Head of caudate nucleus (tissue), 42 donors: ENCODE data around the gene CDPF1.

Source experiments
- DNase-seq, 42 donors: peaks; one replicate each; pipeline versions ENCODE4 v3.0.0 to v3.0.0-alpha.2; 2020 to 2021; ENCODE audit warnings: mixed read lengths in 7 of 42
- intact Hi-C: fragments of 100-400 bp; cut with DNase I; formaldehyde crosslinking; loops from one replicate; pipeline ENCODE4 v1.15.0; 2022

Gene CDPF1

DNA sequence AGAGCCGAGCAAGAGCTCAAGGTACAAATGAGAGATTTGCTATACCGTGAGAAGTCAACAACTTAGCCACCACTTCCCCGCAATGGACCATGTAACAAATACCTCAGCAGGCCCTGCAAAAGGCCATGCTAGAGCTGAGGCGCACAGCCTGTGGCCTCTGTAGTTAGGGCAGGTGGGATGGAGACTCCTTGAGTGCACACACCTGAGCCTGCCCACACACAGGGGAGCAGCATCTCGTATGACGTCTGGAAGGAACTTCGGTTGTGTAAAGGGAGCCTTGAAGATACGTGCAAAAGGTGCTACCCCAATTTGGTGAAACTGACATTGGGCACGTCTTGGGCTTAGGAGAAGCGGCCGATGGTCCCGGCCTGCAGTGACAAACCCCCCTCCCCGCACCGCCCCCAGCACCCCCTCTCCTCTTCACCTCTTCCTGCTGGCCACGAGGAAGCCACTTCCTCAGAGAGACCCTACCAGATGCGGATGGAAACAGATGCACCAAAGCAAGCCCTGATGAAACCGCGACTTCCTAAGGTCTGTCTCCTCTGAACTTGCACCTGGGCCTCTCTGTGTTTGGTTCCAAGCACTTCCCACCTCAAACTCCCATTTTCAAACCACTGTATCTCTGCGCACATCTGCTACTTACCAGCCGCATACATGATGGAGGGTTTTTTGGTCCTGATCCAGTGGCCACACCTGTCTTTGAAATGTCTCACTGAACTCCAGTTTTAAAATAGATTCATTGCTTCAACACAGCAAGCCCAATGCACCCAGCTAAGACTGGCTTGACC, 10.6 kb downstream of the CDPF1 start:
- intact Hi-C loops: loop anchor here (10.0 kb wide), 1 partner anchor 95 kb away; no protein-coding TSS in a partner anchor
- peak in 1 of 42 donors; percentile 12 for DNase-seq

- DNase-seq: peak in 37 of 42 donors; percentile 17 to 75 (median 51)
Measured at GRCh38 chr22:46238541-46238940, 11.6 kb downstream of the CDPF1 start.

GRCh38 chr22:46237453-46238124, 12.5 kb downstream of the CDPF1 start:
- intact Hi-C loops: no loop called here
- DNase-seq: peak in 5 of 42 donors; percentile 16 to 55 (median 34)

More at GRCh38 chr22:46238541-46238940, 11.6 kb downstream of the CDPF1 start:
- intact Hi-C loops: no loop called here

- intact Hi-C loops: no loop called here
- peak in 1 of 42 donors; percentile 22 for DNase-seq
Measured at GRCh38 chr22:46234969-46235368, 15.1 kb downstream of the CDPF1 start.

DNA sequence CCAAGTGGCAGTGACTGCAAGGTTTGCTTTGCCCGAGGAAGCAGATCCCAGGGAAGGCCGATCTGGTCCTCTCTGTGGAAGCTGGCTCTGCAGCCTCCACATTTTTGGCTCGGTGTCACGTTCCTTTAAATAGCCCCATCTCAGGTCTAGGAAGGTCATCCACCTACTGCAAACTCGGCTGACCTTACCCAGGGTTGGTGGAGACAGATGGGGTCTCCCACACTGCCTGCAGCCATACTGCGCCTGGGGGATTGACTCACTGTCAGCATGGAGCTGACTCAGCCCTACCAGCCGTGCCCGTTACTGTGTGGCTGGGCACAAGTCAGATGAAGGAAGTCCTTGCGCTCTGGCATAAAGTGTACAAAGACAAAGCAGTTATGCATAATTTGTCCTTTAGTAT, 16.9 kb downstream of the CDPF1 start:
- intact Hi-C loops: no loop called here
- DNase-seq: peak in 30 of 42 donors; percentile 12 to 77 (median 49)

DNA sequence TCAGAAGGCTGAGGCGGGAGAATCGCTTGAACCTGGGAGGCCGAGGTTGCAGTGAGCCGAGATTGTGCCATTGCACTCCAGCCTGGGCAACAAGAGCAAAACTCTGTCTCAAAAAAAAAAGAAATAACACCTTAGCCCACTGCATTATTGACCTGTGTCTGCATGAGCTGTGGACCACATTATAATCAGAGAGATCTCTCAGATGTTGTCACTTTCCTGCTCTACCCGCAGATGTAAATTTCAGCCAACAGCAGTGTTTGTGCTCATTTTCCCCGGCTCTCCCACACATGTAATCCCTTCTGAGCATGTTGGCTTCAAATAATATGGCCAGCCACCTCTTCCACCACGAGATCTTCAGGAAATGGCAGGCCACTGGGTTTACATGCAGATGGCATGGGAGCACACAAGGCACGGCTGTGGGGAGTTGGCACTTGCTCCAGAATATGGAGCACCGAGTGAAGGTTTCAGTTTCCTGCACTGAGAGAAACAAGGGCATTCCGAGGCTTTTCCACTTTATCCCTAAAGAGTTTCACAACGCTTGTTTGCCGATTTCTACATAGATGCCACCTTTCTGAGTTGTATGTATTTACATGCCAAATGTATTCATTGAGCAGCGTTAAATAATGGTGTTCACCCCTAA, 19.7 kb downstream of the CDPF1 start:
- DNase-seq: peak in 1 of 42 donors; percentile 22
- intact Hi-C loops: no loop called here

GRCh38 chr22:46229701-46230100, 20.4 kb downstream of the CDPF1 start:
- peak in 2 of 42 donors; percentile 4 to 9 for DNase-seq
- intact Hi-C loops: no loop called here

- DNase-seq: no peak
- intact Hi-C loops: no loop called here
Measured at GRCh38 chr22:46226577-46226976, 23.5 kb downstream of the CDPF1 start.

GRCh38 chr22:46225631-46226030, 24.5 kb downstream of the CDPF1 start:
- intact Hi-C loops: no loop called here
- no peak for DNase-seq

- DNase-seq: no peak
- intact Hi-C loops: no loop called here
Measured at GRCh38 chr22:46224898-46225290, 25.2 kb downstream of the CDPF1 start.

DNA sequence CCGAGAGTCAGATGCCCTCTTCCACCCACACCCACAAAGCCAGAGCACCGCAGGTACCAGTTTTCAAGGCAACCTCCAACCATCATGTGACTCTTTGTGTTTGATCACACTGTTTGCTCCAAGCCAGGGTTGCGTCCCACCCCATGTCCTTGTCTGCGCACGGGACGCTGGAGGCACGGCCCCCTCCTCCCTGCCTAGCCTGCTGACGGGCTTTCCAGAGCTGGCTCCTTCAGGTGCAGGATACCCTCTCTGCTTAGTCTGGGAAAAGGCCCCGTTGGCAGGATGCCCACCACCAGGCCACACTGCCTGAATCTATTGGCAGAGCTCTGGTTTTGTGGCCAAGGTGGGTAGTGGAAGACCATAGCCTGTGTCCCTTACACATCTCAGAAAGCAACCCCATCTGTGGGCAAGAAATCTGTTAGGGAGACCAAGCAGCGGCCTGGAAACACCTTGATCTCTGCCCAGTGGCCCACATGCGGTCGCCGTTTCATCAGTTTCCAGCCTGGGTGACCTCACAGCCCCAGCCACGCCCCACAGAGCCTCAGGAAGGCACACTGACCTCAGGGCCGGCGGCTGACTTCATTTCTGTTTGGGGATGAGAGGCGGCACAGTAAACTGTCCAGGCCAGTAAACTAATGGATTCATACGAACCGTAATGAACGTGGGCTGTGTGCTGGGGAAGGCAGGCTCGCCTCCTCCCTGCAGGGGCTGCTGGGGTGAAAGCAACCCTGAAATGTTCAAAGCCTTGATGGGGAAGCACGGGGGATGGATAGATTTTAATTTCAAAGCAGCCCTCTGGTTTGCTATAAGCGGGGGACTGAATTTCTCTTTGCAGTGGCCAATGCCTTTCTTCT, 25.8 kb downstream of the CDPF1 start:
- intact Hi-C loops: no loop called here
- DNase-seq: peak in 1 of 42 donors; percentile 30

DNA sequence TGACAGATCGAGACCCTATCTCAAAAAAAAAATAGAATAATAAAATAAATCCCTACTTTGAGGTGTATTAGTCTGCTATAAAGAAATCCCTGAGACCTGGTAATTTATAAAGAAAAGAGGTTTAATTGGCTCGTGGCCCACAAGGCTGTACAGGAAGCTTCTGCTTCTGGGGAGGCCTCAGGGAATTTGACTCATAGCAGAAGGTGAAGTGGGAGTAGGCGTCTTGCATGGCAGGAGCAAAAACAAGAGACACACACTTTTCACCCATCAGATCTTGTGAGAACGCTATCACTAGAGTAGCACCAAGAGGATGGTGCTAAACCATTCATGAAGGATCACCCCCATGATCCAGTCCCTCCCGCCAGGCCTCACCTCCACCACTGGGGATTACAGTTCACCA, 29.2 kb downstream of the CDPF1 start:
- no peak for DNase-seq
- intact Hi-C loops: no loop called here

- DNase-seq: peak in 1 of 42 donors; percentile 0
Measured at GRCh38 chr22:46219636-46220035, 30.5 kb downstream of the CDPF1 start.

GRCh38 chr22:46214616-46215015, 35.5 kb downstream of the CDPF1 start:
- no peak for DNase-seq
- intact Hi-C loops: no loop called here

More at GRCh38 chr22:46219636-46220035, 30.5 kb downstream of the CDPF1 start:
- intact Hi-C loops: no loop called here

DNA sequence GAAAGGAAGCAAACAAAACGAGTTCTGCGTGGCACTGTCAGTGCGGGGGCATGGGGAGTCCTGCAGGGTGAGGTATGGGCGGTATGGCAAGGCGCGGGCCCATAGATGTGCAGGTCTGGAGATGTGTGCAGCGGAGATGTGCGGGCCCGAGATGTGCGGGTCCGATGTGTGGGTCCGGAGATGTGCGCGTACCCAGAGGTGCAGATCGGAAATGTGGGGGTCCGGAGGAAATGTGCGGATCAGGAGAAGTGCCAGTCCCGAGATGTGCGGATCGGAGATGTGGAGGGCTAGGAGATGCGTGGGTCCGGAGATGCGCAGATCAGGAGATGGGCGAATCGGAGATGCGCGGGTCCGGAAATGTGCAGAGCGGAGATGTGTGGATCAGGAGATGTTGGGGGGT, 35.9 kb downstream of the CDPF1 start:
- intact Hi-C loops: no loop called here
- DNase-seq: no peak

DNA sequence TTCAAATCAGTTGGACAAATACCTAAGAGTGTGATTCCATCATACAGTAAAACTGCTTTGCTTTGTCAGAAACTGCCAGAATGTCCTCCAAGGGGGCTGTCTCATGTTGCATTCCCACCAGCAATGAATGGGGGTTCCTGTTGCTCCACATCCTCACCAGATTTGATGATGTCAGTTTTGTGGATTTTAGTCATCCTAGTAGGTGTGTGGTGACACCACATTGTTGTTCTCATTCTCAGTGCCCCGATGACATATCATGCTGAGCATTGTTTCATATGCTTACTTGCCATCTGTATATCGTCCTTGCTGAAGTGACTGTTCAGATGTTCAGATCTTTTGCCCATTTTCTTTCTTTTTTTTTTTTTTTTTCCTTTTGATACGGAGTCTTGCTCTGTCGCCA, 37.0 kb downstream of the CDPF1 start:
- intact Hi-C loops: no loop called here
- DNase-seq: no peak

DNA sequence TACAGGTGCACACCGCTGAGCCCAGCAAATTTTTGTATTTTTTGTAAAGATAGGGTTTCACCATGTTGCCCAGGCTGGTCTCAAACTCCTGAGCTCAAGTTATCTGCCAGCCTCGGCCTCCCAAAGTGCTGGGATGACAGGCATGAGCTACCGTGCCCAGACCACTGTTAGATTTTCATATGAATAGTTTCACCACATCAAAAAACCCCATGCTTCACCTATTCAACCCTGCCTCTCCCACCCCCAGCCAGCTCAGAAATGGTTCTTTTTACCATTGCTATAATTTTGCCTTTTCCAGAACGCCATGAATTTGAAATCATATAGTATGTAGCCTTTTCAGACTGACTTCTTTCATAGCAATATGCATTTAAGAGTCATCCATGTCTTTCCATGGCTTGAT, 37.9 kb downstream of the CDPF1 start:
- intact Hi-C loops: no loop called here
- no peak for DNase-seq

DNA sequence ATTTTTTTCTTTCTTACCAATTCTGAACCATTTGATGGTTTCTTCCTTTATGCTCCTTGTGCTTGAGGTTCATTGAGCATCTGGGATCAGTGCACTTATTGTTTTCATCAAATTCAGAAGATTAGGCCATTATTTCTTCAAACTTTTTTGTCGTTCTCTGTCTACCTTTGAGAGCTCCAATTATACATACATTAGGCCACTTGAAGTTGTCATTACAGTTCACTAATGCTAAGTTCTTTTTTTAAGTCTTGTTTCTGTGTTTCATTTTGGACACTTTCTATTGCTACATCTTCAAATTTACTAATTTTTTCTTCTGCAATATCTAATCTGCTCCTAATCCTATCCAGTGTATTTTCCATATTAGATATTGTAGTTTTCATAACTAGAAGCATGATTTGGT, 40.8 kb downstream of the CDPF1 start:
- DNase-seq: no peak
- intact Hi-C loops: no loop called here

- DNase-seq: no peak
- intact Hi-C loops: no loop called here
Measured at GRCh38 chr22:46203601-46203980, 46.5 kb downstream of the CDPF1 start.
